Measurements from ENCODE around the gene GPBP1L1.

GRCh38 chr1:45629035-45629434, 57.3 kb downstream of the GPBP1L1 start:
- TF ChIP-seq CTCF (IDR thresholded peaks at IDR 0.05) (no peak), EZH2phosphoT487 (IDR thresholded peaks at IDR 0.05) (no peak), EZH2 (IDR thresholded peaks at IDR 0.05) (no peak)

All from neural progenitor cell (in vitro differentiated cells).